Heart left ventricle (tissue), 16 donors: ENCODE measurements around the gene PYROXD2. TPM values are rescaled to one million over a fixed set of nuclear protein-coding genes. Genes with fewer than 3 reads are reported as not detected.
A peak's percentile ranks its signal among the peaks of the same experiment; 100 is the strongest.

Source experiments
- ATAC-seq, 4 donors: fragments of 200-7000 bp; cut with Tn5 transposase; one replicate each; pipeline ENCODE4 v1.9.1; 2020 to 2022; ENCODE audit warnings: moderate library complexity in 4 of 4, mild to moderate bottlenecking in 3 of 4, moderate number of reproducible peaks in 1 of 4
- DNase-seq, 5 donors: peaks; one replicate each; pipeline ENCODE4 v3.0.0-alpha.2; 2020
- H3K27ac ChIP-seq, 12 donors: fragments of 200-600 bp; sonication (generic) in 4 of 12; one replicate each; pipeline versions ENCODE4 v1.5.0 to v1.8.0; 2016 to 2022; ENCODE audit warnings: mild to moderate bottlenecking in 2 of 12
- H3K27me3 ChIP-seq, 9 donors: fragments of 200-600 bp; sonication (generic) in 2 of 9; one replicate each; pipeline versions ENCODE4 v1.5.1 to v1.8.0; 2016 to 2022; ENCODE audit warnings: mild to moderate bottlenecking in 3 of 9
- H3K36me3 ChIP-seq, 9 donors: fragments of 200-600 bp; sonication (generic) in 2 of 9; one replicate each; pipeline versions ENCODE4 v1.5.0 to v1.8.0; 2018 to 2022; ENCODE audit warnings: mild to moderate bottlenecking in 2 of 9
- H3K4me1 ChIP-seq, 12 donors: fragments of 200-600 bp; sonication (generic) in 4 of 12; one replicate each; pipeline versions ENCODE4 v1.5.0 to v1.8.0; 2016 to 2022; ENCODE audit warnings: mild to moderate bottlenecking in 3 of 12
- H3K4me3 ChIP-seq, 12 donors: fragments of 200-600 bp; sonication (generic) in 4 of 12; one replicate each; pipeline versions ENCODE4 v1.5.0 to v1.8.0; 2017 to 2022; ENCODE audit warnings: mild to moderate bottlenecking in 9 of 12, moderate library complexity in 4 of 12
- H3K9me3 ChIP-seq, 12 donors: fragments of 200-600 bp; sonication (generic) in 4 of 12; one replicate each; pipeline versions ENCODE4 v1.5.0 to v1.8.0; 2016 to 2022; ENCODE audit warnings: mild to moderate bottlenecking in 1 of 12
- POLR2A ChIP-seq, 2 donors: fragments of 450-650 bp; IDR thresholded peaks; one replicate each; pipeline ENCODE4 v1.6.1; 2017; ENCODE audit warnings: antibody characterized with exemption in 2 of 2, mild to moderate bottlenecking in 2 of 2, moderate library complexity in 2 of 2
- WGBS, 4 donors: extraction: QIAGEN DNeasy Blood & Tissue Kit in 2 of 4; methylation state at CpG; one replicate each; pipeline versions ENCODE4 v1.1.5 to v1.1.7; 2013 to 2018; 5-methylcytosine and 5-hydroxymethylcytosine counted together
- intact Hi-C, 10 donors: fragments of 100-400 bp; cut with DNase I; formaldehyde crosslinking; loops; one replicate each; pipeline versions ENCODE4 v1.11.1 to v1.14.2; 2022
- polyA plus RNA-seq, 2 donors: library from polyadenylated mRNA; stranded (reverse); fragments of 200-250 nt; gene quantifications; one replicate each; pipeline ENCODE4 v1.2.3, GENCODE V29; 2013
- total RNA-seq, 9 donors: library from RNA; depleted of rRNA in 2 of 9; stranded (reverse); fragments of >200 nt in 2 of 9; fragmentation: NEBNext Ultra II Directional in 3 of 9; extraction: Animal tissue kit (Norgen Biotek cat#: 25700) in 3 of 9; gene quantifications; one replicate each; pipeline versions ENCODE4 v1.1.0 to v1.2.4, GENCODE V29; 2016 to 2023
- TF ChIP-seq, protein P1 (sequence below), 12 donors: fragments of 200-600 bp; sonication (generic) in 4 of 12; IDR thresholded peaks; one replicate each; pipeline versions ENCODE4 v1.5.0 to v1.8.0; 2018 to 2022; ENCODE audit warnings: antibody characterized with exemption in 12 of 12, mild to moderate bottlenecking in 5 of 12
- donor health status: ischemic (EF 13 %, LVEDD 7.1; RV severe dilation, severe dysfunction).
- donor health status: healthy with polysubstance abuse.
- donor health status: DM: no; HTN: yes; CAD: no.
- donor health status: DM: no; HTN: no; CAD: no.
- donor health status: ischemic (EF 25% LVEDD 6.9; RV normal size, moderate dysfunction).
- donor health status: ischemic (EF 25% LVEDD 5.7; RV mildly dilated, moderate dysfunction).
- donor health status: healthy.
- donor health status: DM: yes; HTN: yes; CAD: no.
- donor health status: ischemic (EF 35%, LVEDD 5.7; RV mildly dilated, moderate dysfunction).
- donor health status: nonischemic (EF 11% LVEDD 7.7; RV severe dilation, severe dysfunction).
- donor health status: DM: yes; HTN: yes; CAD: no.
- donor health status: PGD.
- donor health status: ischemic (EF 29% LVEDD 5.4; RV normal size, mild dysfunction).
- donor health status: nonischemic (EF 23%, LVEDD 6.1; RV moderate dilation, normal function).

Gene PYROXD2
- total and polyA plus RNA-seq, 11 donors = 4.1 to 22.0 (median 11.1) TPM

DNA sequence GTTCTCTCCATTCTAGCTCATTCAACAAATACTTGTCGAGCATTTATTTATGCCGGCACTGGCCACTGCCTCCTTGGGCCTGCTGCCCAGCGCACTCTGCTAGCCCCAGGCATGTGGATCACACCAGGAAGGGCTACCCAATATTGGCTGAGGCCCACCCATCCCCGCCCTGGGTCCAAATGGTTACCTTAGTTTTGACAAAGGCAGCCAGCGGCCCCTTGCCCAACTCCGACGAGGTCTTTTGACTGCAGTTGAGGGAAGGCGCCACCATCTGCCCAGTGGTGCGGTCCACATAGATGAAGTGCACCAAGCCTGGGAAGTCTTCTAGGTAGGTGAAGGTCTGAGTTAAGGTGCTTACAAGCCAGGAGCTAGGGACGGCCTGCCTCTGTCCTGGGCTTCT is 7.2 kb upstream of the PYROXD2 start:
- no peak overlapping the region for H3K27ac ChIP-seq
- DNase-seq = no peak
- no peaks in the 10 kb centered on the region for H3K27me3 ChIP-seq
- TF ChIP-seq POLR2A (IDR thresholded peaks at IDR 0.05) = no peak
- TF ChIP-seq, protein P1, sequence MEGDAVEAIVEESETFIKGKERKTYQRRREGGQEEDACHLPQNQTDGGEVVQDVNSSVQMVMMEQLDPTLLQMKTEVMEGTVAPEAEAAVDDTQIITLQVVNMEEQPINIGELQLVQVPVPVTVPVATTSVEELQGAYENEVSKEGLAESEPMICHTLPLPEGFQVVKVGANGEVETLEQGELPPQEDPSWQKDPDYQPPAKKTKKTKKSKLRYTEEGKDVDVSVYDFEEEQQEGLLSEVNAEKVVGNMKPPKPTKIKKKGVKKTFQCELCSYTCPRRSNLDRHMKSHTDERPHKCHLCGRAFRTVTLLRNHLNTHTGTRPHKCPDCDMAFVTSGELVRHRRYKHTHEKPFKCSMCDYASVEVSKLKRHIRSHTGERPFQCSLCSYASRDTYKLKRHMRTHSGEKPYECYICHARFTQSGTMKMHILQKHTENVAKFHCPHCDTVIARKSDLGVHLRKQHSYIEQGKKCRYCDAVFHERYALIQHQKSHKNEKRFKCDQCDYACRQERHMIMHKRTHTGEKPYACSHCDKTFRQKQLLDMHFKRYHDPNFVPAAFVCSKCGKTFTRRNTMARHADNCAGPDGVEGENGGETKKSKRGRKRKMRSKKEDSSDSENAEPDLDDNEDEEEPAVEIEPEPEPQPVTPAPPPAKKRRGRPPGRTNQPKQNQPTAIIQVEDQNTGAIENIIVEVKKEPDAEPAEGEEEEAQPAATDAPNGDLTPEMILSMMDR (IDR thresholded peaks at IDR 0.05) = no peak
- WGBS, 4 donors = 94 to 97% (median 96%) methylated on average over 10 of the region's 10 CpGs
- no peaks in the 10 kb centered on the region for H3K9me3 ChIP-seq
- ATAC-seq = no peak
- H3K4me3 ChIP-seq = no peak overlapping the region
- H3K36me3 ChIP-seq = peaks cover 0 to 95% (median 56%) of the 10 kb centered on the region in 9 donors
- H3K4me1 ChIP-seq = peaks cover 0 to 8% (median 0%) of the 10 kb centered on the region in 12 donors
- intact Hi-C loops = loop anchor here in 1 of 10 donors (10.0 kb wide), 1 partner anchor 753 kb away; no protein-coding TSS in a partner anchor

DNA sequence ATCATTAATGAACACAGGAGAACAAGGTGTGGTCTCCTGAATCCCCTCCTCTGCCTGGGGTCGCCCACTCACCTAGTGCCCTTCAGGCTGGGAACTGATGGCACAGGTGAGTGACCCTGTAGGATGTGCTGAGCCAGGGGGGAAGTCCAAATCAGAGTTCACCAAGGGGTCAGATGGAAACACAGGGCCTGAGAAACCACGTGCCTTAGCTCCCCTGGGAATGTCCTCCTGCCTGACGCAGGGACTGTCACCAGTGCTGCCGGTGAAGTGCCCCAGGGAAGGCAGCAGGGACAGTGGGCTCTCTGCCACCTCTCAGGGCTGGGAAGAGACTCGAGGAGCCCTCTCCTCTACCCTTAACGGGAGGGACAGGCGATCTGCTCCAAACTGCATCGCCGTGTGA is 5.8 kb upstream of the PYROXD2 start:
- Histone ChIP-seq H3K4me1 (peaks cover 0 to 11% (median 3%) of the 10 kb centered on the region in 12 donors), H3K36me3 (peaks cover 0 to 92% (median 56%) of the 10 kb centered on the region in 9 donors), H3K9me3 (no peaks in the 10 kb centered on the region), H3K27me3 (no peaks in the 10 kb centered on the region), H3K27ac (peak overlapping the region in 4 of 12 donors; percentile 34 to 43 (median 38)), H3K4me3 (no peak overlapping the region)
- TF ChIP-seq POLR2A (IDR thresholded peaks at IDR 0.05) = no peak
- TF ChIP-seq, protein P1 (IDR thresholded peaks at IDR 0.05) = no peak
- DNase-seq (peak in 4 of 5 donors; percentile 38 to 76 (median 55)), ATAC-seq (peak; percentile 61 to 83 (median 80))
- 46 to 52% (median 49%) methylated on average over 7 to 9 of the region's 9 CpGs for WGBS, 4 donors
- intact Hi-C loops = loop anchor here in 1 of 10 donors (10.0 kb wide), 1 partner anchor 754 kb away; no protein-coding TSS in a partner anchor

DNA sequence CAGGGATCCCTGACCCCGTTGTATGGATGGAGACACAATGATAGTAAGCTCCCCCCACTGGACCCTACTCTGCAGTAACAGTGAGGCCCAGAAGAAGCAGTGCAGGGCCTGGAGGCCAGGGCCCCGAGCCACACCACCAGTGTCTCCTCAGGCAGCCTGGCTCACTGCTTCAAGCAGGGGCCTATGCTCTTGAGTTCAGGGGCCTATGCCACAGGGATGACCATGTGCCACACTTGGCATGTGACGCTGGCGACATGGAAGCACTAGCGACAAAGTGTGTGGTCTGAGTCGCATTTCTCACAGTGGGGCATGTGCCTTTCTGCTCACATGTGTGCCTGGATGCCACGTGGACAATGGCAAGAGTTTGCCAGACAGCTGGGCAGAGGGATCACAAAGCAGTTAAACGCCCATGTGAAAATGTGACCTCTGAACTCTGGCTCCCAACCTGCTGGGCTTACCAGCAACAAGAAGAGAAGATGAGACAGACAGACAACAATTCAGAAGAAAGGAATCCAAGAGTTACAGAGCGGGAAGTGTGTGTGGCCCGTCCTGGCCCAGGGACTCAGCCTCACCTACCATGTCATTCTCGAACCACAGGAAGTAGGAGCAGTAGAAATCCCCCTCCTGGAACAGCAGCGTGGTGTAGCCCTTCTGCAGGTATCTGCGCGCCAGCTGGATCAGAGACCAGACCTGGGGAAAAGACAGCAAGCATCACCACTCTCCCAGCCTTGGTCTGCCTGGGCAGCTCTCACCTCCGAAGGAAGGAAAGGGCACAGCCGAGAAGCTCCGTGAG is 4.7 kb upstream of the PYROXD2 start:
- Histone ChIP-seq H3K36me3 (peaks cover 0 to 81% (median 54%) of the 10 kb centered on the region in 9 donors), H3K27me3 (no peaks in the 10 kb centered on the region), H3K4me3 (no peak overlapping the region), H3K27ac (no peak overlapping the region), H3K4me1 (peaks cover 0 to 20% (median 11%) of the 10 kb centered on the region in 12 donors), H3K9me3 (no peaks in the 10 kb centered on the region)
- intact Hi-C loops = loop anchor here in 3 of 10 donors (5.0 to 10.0 kb wide), 3 partner anchors 152 to 755 kb away; partner anchors contain the start of gene LOXL4 (in 1 of the 3)
- 92 to 97% (median 95%) methylated on average over 13 to 17 of the region's 17 CpGs for WGBS, 4 donors
- no peak for ATAC-seq
- no peak for DNase-seq
- TF ChIP-seq POLR2A (IDR thresholded peaks at IDR 0.05) = no peak
- TF ChIP-seq, protein P1 (IDR thresholded peaks at IDR 0.05) = no peak
